Neural progenitor cell (in vitro differentiated cells): Measurements from ENCODE around the gene CHD5. TPM values are rescaled to one million over a fixed set of nuclear protein-coding genes. Genes with fewer than 3 reads are reported as not detected.

Experiments used
- DNase-seq: peaks from one replicate; pipeline ENCODE4 v3.0.0-alpha.2; 2016; ENCODE audit warnings: low spot score
- H2AFZ ChIP-seq: fragments of 200-600 bp; sonication (generic); replicated peaks from 2 replicates; pipeline ENCODE4 v1.6.1; 2016; ENCODE audit warnings: antibody characterized with exemption
- H3F3A ChIP-seq: fragments of 200-600 bp; sonication (generic); 2 replicates; pipeline ENCODE4 v1.6.1; 2016; ENCODE audit warnings: antibody characterized with exemption, low read depth
- H3K27ac ChIP-seq: fragments of 200-600 bp; sonication (generic); 2 replicates; pipeline ENCODE4 v1.5.1; 2016; ENCODE audit warnings: mild to moderate bottlenecking
- H3K27me3 ChIP-seq: fragments of 200-600 bp; sonication (generic); 2 replicates; pipeline ENCODE4 v1.6.1; 2016; ENCODE audit warnings: mild to moderate bottlenecking, moderate library complexity
- H3K36me3 ChIP-seq: fragments of 200-600 bp; sonication (generic); 2 replicates; pipeline ENCODE4 v1.5.1; 2016
- H3K4me1 ChIP-seq: fragments of 200-600 bp; sonication (generic); 2 replicates; pipeline ENCODE4 v1.6.1; 2016; ENCODE audit warnings: mixed run types
- H3K4me2 ChIP-seq: fragments of 200-600 bp; sonication (generic); 2 replicates; pipeline ENCODE4 v1.6.1; 2016
- H3K4me3 ChIP-seq: fragments of 200-600 bp; sonication (generic); 2 replicates; pipeline ENCODE4 v1.5.1; 2016
- H3K79me2 ChIP-seq: fragments of 200-600 bp; sonication (generic); 2 replicates; pipeline ENCODE4 v1.6.1; 2016; ENCODE audit warnings: low read depth
- H3K9ac ChIP-seq: fragments of 200-600 bp; sonication (generic); 2 replicates; pipeline ENCODE4 v1.6.1; 2016
- H3K9me3 ChIP-seq: fragments of 200-600 bp; sonication (generic); 2 replicates; pipeline ENCODE4 v1.5.1; 2016; ENCODE audit warnings: low read depth
- H4K20me1 ChIP-seq: fragments of 200-600 bp; sonication (generic); 2 replicates; pipeline ENCODE4 v1.6.1; 2016; ENCODE audit warnings: low read depth
- H3K27ac Mint-ChIP-seq: 3 replicates; pipeline ENCODE4 v1.8.0; 2021; ENCODE audit warnings: mixed read lengths
- H3K27me3 Mint-ChIP-seq: 2 replicates; pipeline ENCODE4 v1.8.0; 2022; ENCODE audit warnings: low read depth, mild to moderate bottlenecking, inconsistent platforms, moderate library complexity, mixed read lengths; ENCODE audit not compliant: insufficient read depth
- H3K36me3 Mint-ChIP-seq: 3 replicates; pipeline ENCODE4 v1.8.0; 2021; ENCODE audit warnings: mixed read lengths
- H3K4me1 Mint-ChIP-seq: 3 replicates; pipeline ENCODE4 v1.8.0; 2021; ENCODE audit warnings: mixed read lengths
- H3K4me3 Mint-ChIP-seq: 3 replicates; pipeline ENCODE4 v1.8.0; 2021; ENCODE audit warnings: mild to moderate bottlenecking, moderate library complexity, mixed read lengths
- H3K9me3 Mint-ChIP-seq: 3 replicates; pipeline ENCODE4 v1.8.0; 2020; ENCODE audit warnings: mixed read lengths
- CTCF ChIP-seq: fragments of 200-600 bp; sonication (generic); IDR thresholded peaks from 2 replicates; pipeline ENCODE4 v1.5.1; 2017; ENCODE audit warnings: antibody characterized with exemption, mild to moderate bottlenecking
- EZH2 ChIP-seq: fragments of 200-600 bp; sonication (generic); IDR thresholded peaks from 2 replicates; pipeline ENCODE4 v1.6.1; 2017; ENCODE audit warnings: antibody characterized with exemption, mild to moderate bottlenecking, moderate library complexity
- EZH2phosphoT487 ChIP-seq: fragments of 200-600 bp; sonication (generic); IDR thresholded peaks from 2 replicates; pipeline ENCODE4 v1.6.1; 2017; ENCODE audit warnings: antibody characterized with exemption
- total RNA-seq: library from RNA; depleted of rRNA; stranded (reverse); fragments of >200 nt; gene quantifications from 2 replicates; pipeline ENCODE4 v1.2.3, GENCODE V29; 2015; ENCODE audit warnings: low replicate concordance

The CHD5 gene
- total RNA-seq, 1 donor from 2014 or later: 0.17 TPM

GRCh38 chr1:6090288-6090687 is 89.8 kb downstream of the CHD5 start:
- no peaks in the 10 kb centered on the region for H3F3A ChIP-seq
- Mint-ChIP-seq H3K27me3 (peaks cover 4% of the 10 kb centered on the region), H3K4me1 (peaks cover 11% of the 10 kb centered on the region), H3K9me3 (no peaks in the 10 kb centered on the region), H3K36me3 (no peaks in the 10 kb centered on the region), H3K4me3 (no peak overlapping the region), H3K27ac (no peak overlapping the region)
- H3K4me1 ChIP-seq: no peaks in the 10 kb centered on the region
- H3K36me3 ChIP-seq: no peaks in the 10 kb centered on the region
- no peak for TF ChIP-seq EZH2
- no peak for TF ChIP-seq CTCF
- TF ChIP-seq EZH2phosphoT487: no peak
- no peak overlapping the region for H3K4me3 ChIP-seq
- H4K20me1 ChIP-seq: no peaks in the 10 kb centered on the region
- H3K79me2 ChIP-seq: no peaks in the 10 kb centered on the region
- H3K27ac ChIP-seq: no peak overlapping the region
- no peaks in the 10 kb centered on the region for H3K27me3 ChIP-seq
- H3K4me2 ChIP-seq: no peak overlapping the region
- DNase-seq: no peak
- H3K9ac ChIP-seq: no peak overlapping the region
- no peak overlapping the region for H2AFZ ChIP-seq
- H3K9me3 ChIP-seq: no peaks in the 10 kb centered on the region

GRCh38 chr1:6088956-6089355 is 91.2 kb downstream of the CHD5 start:
- no peak overlapping the region for H3K27ac ChIP-seq
- H3K79me2 ChIP-seq: no peaks in the 10 kb centered on the region
- Mint-ChIP-seq H3K36me3 (no peaks in the 10 kb centered on the region), H3K4me3 (no peak overlapping the region), H3K27me3 (peaks cover 4% of the 10 kb centered on the region), H3K4me1 (peaks cover 17% of the 10 kb centered on the region), H3K9me3 (no peaks in the 10 kb centered on the region), H3K27ac (no peak overlapping the region)
- no peaks in the 10 kb centered on the region for H3F3A ChIP-seq
- no peak overlapping the region for H3K4me3 ChIP-seq
- no peak overlapping the region for H2AFZ ChIP-seq
- H3K4me1 ChIP-seq: no peaks in the 10 kb centered on the region
- H3K9ac ChIP-seq: no peak overlapping the region
- H3K36me3 ChIP-seq: no peaks in the 10 kb centered on the region
- no peaks in the 10 kb centered on the region for H4K20me1 ChIP-seq
- no peaks in the 10 kb centered on the region for H3K27me3 ChIP-seq
- no peak overlapping the region for H3K4me2 ChIP-seq
- DNase-seq: no peak
- no peaks in the 10 kb centered on the region for H3K9me3 ChIP-seq
- no peak for TF ChIP-seq EZH2phosphoT487
- TF ChIP-seq CTCF: no peak

GRCh38 chr1:6087958-6088357 is 92.2 kb downstream of the CHD5 start:
- Mint-ChIP-seq H3K4me1 (peaks cover 26% of the 10 kb centered on the region), H3K36me3 (no peaks in the 10 kb centered on the region), H3K4me3 (no peak overlapping the region), H3K9me3 (no peaks in the 10 kb centered on the region), H3K27me3 (no peaks in the 10 kb centered on the region), H3K27ac (no peak overlapping the region)
- Histone ChIP-seq H3K27ac (no peak overlapping the region), H3K9me3 (no peaks in the 10 kb centered on the region), H3K27me3 (no peaks in the 10 kb centered on the region), H3K4me3 (no peak overlapping the region), H3K4me1 (peaks cover 4% of the 10 kb centered on the region), H3K36me3 (no peaks in the 10 kb centered on the region), H4K20me1 (no peaks in the 10 kb centered on the region), H3K79me2 (no peaks in the 10 kb centered on the region), H3F3A (no peaks in the 10 kb centered on the region), H2AFZ (no peak overlapping the region), H3K9ac (no peak overlapping the region), H3K4me2 (no peak overlapping the region)
- DNase-seq: no peak
- TF ChIP-seq CTCF (no peak), EZH2 (no peak), EZH2phosphoT487 (no peak)

GRCh38 chr1:6087377-6087772 is 92.7 kb downstream of the CHD5 start:
- no peak for DNase-seq

More at GRCh38 chr1:6087377-6087772, 92.7 kb downstream of the CHD5 start:
- no peak overlapping the region for H3K27ac Mint-ChIP-seq
- H3K36me3 Mint-ChIP-seq: no peaks in the 10 kb centered on the region
- no peak overlapping the region for H3K4me3 Mint-ChIP-seq
- H3K9ac ChIP-seq: no peak overlapping the region
- no peaks in the 10 kb centered on the region for H3K79me2 ChIP-seq
- H3K4me1 ChIP-seq: peaks cover 9% of the 10 kb centered on the region
- no peak overlapping the region for H3K27ac ChIP-seq
- H3K36me3 ChIP-seq: no peaks in the 10 kb centered on the region
- TF ChIP-seq EZH2 (no peak), CTCF (no peak), EZH2phosphoT487 (no peak)
- H3K9me3 Mint-ChIP-seq: no peaks in the 10 kb centered on the region
- peaks cover 30% of the 10 kb centered on the region for H3K4me1 Mint-ChIP-seq
- no peaks in the 10 kb centered on the region for H4K20me1 ChIP-seq
- H3K4me3 ChIP-seq: no peak overlapping the region
- H3K27me3 Mint-ChIP-seq: no peaks in the 10 kb centered on the region
- no peak overlapping the region for H3K4me2 ChIP-seq
- H3F3A ChIP-seq: no peaks in the 10 kb centered on the region
- H2AFZ ChIP-seq: no peak overlapping the region
- H3K27me3 ChIP-seq: no peaks in the 10 kb centered on the region
- H3K9me3 ChIP-seq: no peaks in the 10 kb centered on the region
